ENCODE data around the gene C3orf52. TPM values are rescaled to one million over a fixed set of nuclear protein-coding genes. Genes with fewer than 3 reads are reported as not detected.
"Not testable (repeated sequence)": the region's sequence is repeated elsewhere in the genome, so short reads cannot be mapped to it uniquely, and the experiment has no call there.

The C3orf52 gene
- total RNA-seq, 3 donors from 2014 or later = 0.64 to 23.6 (median 8.5) TPM

DNA sequence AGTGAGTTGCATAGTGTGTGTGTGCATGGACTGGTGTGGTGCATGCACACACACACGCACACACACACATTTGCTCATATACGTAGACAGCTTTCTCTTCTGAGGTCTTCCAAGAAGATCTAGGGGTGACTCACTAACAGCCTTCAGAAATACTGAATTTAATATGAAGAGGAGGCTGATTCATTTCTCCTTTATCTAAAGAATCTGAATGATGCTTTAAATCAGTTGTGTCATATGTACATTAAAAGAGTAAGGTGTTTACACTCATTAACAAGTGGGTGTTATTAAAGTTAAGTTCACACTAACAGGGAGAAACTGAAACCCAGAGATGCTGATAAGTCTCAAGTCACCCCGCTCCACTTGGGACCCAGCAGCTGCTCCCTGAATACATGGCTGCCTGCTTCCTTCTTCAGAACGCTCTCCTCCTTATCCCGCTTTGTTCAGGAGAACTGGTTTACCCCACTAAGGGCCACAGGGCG, 29.7 kb upstream of the C3orf52 start:
- intact Hi-C loops (cut with DNase I; ENCODE audit: low total_unique reads) = no loop called here
- TF ChIP-seq CTCF (IDR thresholded peaks at IDR 0.05) (no peak), POLR2AphosphoS5 (IDR thresholded peaks at IDR 0.05) (no peak), POLR2A (IDR thresholded peaks at IDR 0.05) (no peak)

DNA sequence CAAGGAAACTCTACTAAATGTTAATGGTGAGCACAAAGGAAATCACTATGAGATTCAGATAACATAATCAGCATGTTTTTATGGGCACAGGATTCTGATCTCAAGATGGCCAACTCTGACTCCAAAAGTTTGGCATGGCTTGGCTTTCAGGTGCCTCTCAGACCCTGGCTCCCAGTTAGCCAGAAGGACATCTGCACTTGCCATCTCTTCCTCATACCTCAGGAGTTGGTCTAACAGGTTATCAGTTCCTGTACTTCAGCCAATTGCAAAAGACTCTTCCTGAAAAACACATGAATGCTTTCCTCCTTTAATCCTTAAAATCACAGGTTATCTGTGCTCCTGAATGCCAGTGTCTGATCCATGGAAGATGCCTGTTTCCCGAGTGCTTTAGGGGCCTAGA, 26.7 kb upstream of the C3orf52 start:
- DNase-seq (ENCODE audit: low spot score in 2 of 2) = no peak
- Histone ChIP-seq H3K4me1 (no peaks in the 10 kb centered on the region), H3K9me3 (no peaks in the 10 kb centered on the region), H3K4me3 (no peak overlapping the region), H3K27me3 (no peaks in the 10 kb centered on the region), H3K36me3 (no peaks in the 10 kb centered on the region), H3K27ac (no peak overlapping the region)
- intact Hi-C loops (cut with DNase I; ENCODE audit: low total_unique reads) = no loop called here
- TF ChIP-seq CTCF (IDR thresholded peaks at IDR 0.05) = no peak

More for the DNA sequence above, 29.7 kb upstream of the C3orf52 start:
- Histone ChIP-seq H3K4me3 (no peak overlapping the region), H3K27ac (no peak overlapping the region), H3K4me1 (no peaks in the 10 kb centered on the region), H3K27me3 (no peaks in the 10 kb centered on the region), H3K36me3 (no peaks in the 10 kb centered on the region), H3K9me3 (no peaks in the 10 kb centered on the region)
- no peak for DNase-seq (ENCODE audit: low spot score in 2 of 2)

GRCh38 chr3:112061152-112061551, 25.0 kb upstream of the C3orf52 start:
- intact Hi-C loops (cut with DNase I; ENCODE audit: low total_unique reads) = no loop called here
- Histone ChIP-seq H3K4me3 (no peak overlapping the region), H3K27ac (no peak overlapping the region), H3K27me3 (no peaks in the 10 kb centered on the region), H3K9me3 (no peaks in the 10 kb centered on the region), H3K4me1 (no peaks in the 10 kb centered on the region), H3K36me3 (no peaks in the 10 kb centered on the region)
- TF ChIP-seq POLR2A (IDR thresholded peaks at IDR 0.05) (no peak), POLR2AphosphoS5 (IDR thresholded peaks at IDR 0.05) (no peak), CTCF (IDR thresholded peaks at IDR 0.05) (no peak)
- no peak for DNase-seq (ENCODE audit: low spot score in 2 of 2)

DNA sequence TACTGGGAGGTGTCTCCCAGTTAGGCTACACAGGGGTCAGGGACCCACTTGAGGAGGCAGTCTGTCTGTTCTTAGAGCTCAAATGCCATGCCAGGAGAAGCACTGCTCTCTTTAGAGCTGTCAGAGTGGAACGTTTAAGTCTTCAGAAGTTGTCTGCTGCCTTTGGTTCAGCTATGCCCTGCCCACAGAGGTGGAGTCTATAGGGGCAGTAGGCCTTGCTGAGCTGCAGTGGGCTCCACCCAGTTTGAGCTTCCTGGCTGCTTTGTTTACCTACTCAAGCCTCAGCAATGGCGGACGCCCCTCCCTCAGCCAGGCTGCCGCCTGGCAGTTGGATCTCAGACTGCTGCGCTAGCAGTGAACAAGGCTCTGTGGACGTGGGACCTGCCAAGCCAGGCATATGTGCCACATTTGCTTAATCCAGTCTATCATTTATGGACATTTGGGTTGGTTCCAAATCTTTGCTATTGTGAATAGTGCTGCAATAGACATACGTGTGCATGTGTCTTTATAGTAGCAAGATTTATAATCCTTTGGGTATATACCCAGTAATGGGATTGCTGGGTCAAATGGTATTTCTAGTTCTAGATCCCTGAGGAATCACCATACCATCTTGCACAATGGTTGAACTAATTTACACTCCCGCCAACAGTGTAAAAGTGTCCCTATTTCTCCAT, 13.7 kb upstream of the C3orf52 start:
- H3K27ac ChIP-seq; H3K4me3 ChIP-seq; DNase-seq (ENCODE audit: low spot score in 2 of 2); H3K9me3 ChIP-seq; intact Hi-C loops (cut with DNase I; ENCODE audit: low total_unique reads); H3K4me1 ChIP-seq; H3K36me3 ChIP-seq; H3K27me3 ChIP-seq: not testable (repeated sequence)

GRCh38 chr3:112074006-112074405, 12.2 kb upstream of the C3orf52 start:
- Histone ChIP-seq H3K9me3 (no peaks in the 10 kb centered on the region), H3K4me3 (no peak overlapping the region), H3K36me3 (no peaks in the 10 kb centered on the region), H3K27ac (no peak overlapping the region), H3K27me3 (no peaks in the 10 kb centered on the region), H3K4me1 (no peaks in the 10 kb centered on the region)
- TF ChIP-seq POLR2A (IDR thresholded peaks at IDR 0.05) = no peak
- no peak for TF ChIP-seq CTCF (IDR thresholded peaks at IDR 0.05)
- TF ChIP-seq POLR2AphosphoS5 (IDR thresholded peaks at IDR 0.05) = no peak
- intact Hi-C loops (cut with DNase I; ENCODE audit: low total_unique reads) = no loop called here
- no peak for DNase-seq (ENCODE audit: low spot score in 2 of 2)
